Naive thymus-derived CD4-positive, alpha-beta T cell (primary cell): ENCODE data around the gene PFDN1. TPM values are rescaled to one million over a fixed set of nuclear protein-coding genes. Genes with fewer than 3 reads are reported as not detected.

Experiments
- ATAC-seq: fragments of 150-1000 bp; cut with Tn5 transposase; 2 replicates; pipeline ENCODE4 v1.10.0; 2021; ENCODE audit warnings: mild to moderate bottlenecking, moderate library complexity
- CTCF ChIA-PET: fragments of 350-600 bp; sonication (Branson Sonifier 250); formaldehyde crosslinking; loops from one replicate; lab custom pipeline; 2021; ENCODE audit warnings: antibody characterized with exemption; lab: Charles Lee
- POLR2A ChIA-PET: fragments of 350-600 bp; sonication (Branson Sonifier 250); formaldehyde crosslinking; loops from one replicate; lab custom pipeline; 2021; ENCODE audit warnings: antibody characterized with exemption, inconsistent platforms; lab: Charles Lee
- DNase-seq, 9 donors: peaks; one replicate each; pipeline versions ENCODE4 v3.0.0 to v3.0.0-alpha.2; 2020 to 2022; ENCODE audit warnings: mixed read lengths in 1 of 9
- H3K27ac ChIP-seq: one replicate; pipeline ENCODE4 v1.7.0; 2013; ENCODE audit warnings: mild to moderate bottlenecking, low read depth, low read length, moderate library complexity
- H3K27me3 ChIP-seq, 2 donors: one replicate each; pipeline ENCODE4 v1.7.0; 2013; ENCODE audit warnings: low read length in 2 of 2, mild to moderate bottlenecking in 2 of 2, moderate library complexity in 2 of 2; ENCODE audit not compliant: control insufficient read depth in 2 of 2, insufficient read depth in 2 of 2
- H3K36me3 ChIP-seq, 3 experiments: 1 replicate in 2 of 3; 2 replicates in 1 of 3; pipeline ENCODE4 v1.7.0; 2013; ENCODE audit warnings: low read length in 3 of 3, mild to moderate bottlenecking in 3 of 3, moderate library complexity in 1 of 3; ENCODE audit not compliant: insufficient read depth in 3 of 3, control insufficient read depth in 2 of 3
- H3K4me1 ChIP-seq, 2 donors: one replicate each; pipeline ENCODE4 v1.7.0; 2013; ENCODE audit warnings: low read length in 2 of 2, mild to moderate bottlenecking in 2 of 2, moderate library complexity in 1 of 2; ENCODE audit not compliant: control insufficient read depth in 2 of 2, insufficient read depth in 2 of 2
- H3K4me3 ChIP-seq: 2 replicates; pipeline ENCODE4 v1.7.0; 2013; ENCODE audit warnings: mild to moderate bottlenecking, low read length
- H3K9me3 ChIP-seq, 3 experiments: 1 replicate in 2 of 3; 2 replicates in 1 of 3; pipeline ENCODE4 v1.7.0; 2013; ENCODE audit warnings: low read length in 3 of 3; ENCODE audit not compliant: control insufficient read depth in 2 of 3
- H3K27ac Mint-ChIP-seq, 9 donors: one replicate each; pipeline ENCODE4 v1.8.0; 2020 to 2022; ENCODE audit warnings: mixed read lengths in 9 of 9, mild to moderate bottlenecking in 8 of 9, moderate library complexity in 5 of 9, inconsistent platforms in 2 of 9
- H3K27me3 Mint-ChIP-seq, 5 donors: one replicate each; pipeline ENCODE4 v1.8.0; 2021 to 2022; ENCODE audit warnings: mixed read lengths in 5 of 5, mild to moderate bottlenecking in 1 of 5
- H3K36me3 Mint-ChIP-seq, 5 donors: one replicate each; pipeline ENCODE4 v1.8.0; 2020 to 2022; ENCODE audit warnings: mixed read lengths in 5 of 5, mild to moderate bottlenecking in 3 of 5, inconsistent platforms in 1 of 5
- H3K4me1 Mint-ChIP-seq, 7 donors: one replicate each; pipeline ENCODE4 v1.8.0; 2020 to 2022; ENCODE audit warnings: mixed read lengths in 7 of 7, mild to moderate bottlenecking in 3 of 7, inconsistent platforms in 1 of 7
- H3K4me3 Mint-ChIP-seq, 10 donors: one replicate each; pipeline ENCODE4 v1.8.0; 2020 to 2022; ENCODE audit warnings: mild to moderate bottlenecking in 10 of 10, mixed read lengths in 10 of 10, moderate library complexity in 6 of 10, inconsistent platforms in 2 of 10
- H3K9me3 Mint-ChIP-seq, 11 donors: one replicate each; pipeline ENCODE4 v1.8.0; 2020 to 2022; ENCODE audit warnings: mixed read lengths in 11 of 11, mild to moderate bottlenecking in 4 of 11, inconsistent platforms in 1 of 11, moderate library complexity in 1 of 11
- intact Hi-C, 2 donors: fragments of 100-400 bp; cut with micrococcal nuclease; formaldehyde crosslinking; loops; one replicate each; pipeline ENCODE4 v1.15.1; 2023
- polyA plus RNA-seq, 2 donors: library from polyadenylated mRNA; unstranded; fragments of 300-500 nt; fragmentation: Illumina TruSeq; gene quantifications; one replicate each; pipeline ENCODE4 v1.2.3, GENCODE V29; 2021
- total RNA-seq, 6 experiments: library from RNA in 5 of 6; stranded (reverse) in 5 of 6; gene quantifications; 1 replicate in 5 of 6; 2 replicates in 1 of 6; pipeline ENCODE4 v1.2.3 and lab custom pipeline; 2021 to 2026

Gene PFDN1
- total and polyA plus RNA-seq, 7 experiments from 2014 or later, result 24.8 to 139 (median 37.2) TPM

DNA sequence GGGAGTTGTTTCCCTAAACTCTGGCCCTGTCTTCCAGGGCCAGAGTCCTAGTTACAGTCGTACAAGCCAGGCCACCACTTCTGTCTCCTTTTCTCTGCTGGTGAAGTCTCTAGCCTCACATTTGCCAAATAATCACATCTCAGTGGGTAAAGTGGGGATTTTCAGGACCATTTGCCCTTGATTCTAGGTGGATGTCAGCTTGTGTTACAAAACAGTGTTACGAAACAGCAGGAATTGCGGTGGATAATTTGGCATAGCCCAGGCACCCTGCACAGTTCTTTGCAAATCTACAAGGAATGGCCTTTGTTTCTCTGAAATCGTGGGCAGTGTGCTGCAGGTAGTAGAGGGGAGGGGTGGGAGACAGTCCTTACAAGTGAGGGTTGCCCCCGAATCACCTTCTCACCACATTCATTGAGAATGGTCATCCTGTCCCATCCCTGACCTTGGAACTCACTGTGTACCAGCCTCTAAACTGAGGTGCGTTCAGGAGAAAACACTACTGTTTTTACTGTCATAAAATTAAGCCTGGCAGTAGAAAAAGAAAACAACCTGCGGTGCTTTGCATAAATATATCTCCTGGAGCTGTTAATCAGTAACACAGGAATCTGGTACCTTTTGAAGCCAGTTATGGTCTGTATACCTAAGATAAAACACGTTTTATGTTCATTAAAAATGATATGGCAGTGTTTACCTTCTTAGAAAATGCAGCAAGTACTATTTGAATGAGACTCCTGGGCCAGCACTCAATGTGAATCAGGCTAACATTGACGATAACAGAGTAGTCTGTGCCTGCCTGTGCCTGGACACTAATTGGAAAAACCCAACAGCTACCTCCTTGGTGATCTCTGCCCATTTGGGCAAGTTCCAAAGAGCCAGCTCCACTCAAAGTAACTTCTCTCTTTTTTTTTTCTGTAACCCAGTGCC lies 83.6 kb downstream of the PFDN1 start:
- DNase-seq (no peak), ATAC-seq (no peak)
- H3K4me3 Mint-ChIP-seq, result no peak overlapping the region
- Histone ChIP-seq H3K27me3 (no peaks in the 10 kb centered on the region), H3K4me1 (no peaks in the 10 kb centered on the region), H3K27ac (no peak overlapping the region), H3K36me3 (no peaks in the 10 kb centered on the region), H3K9me3 (no peaks in the 10 kb centered on the region), H3K4me3 (no peak overlapping the region)
- intact Hi-C loops, result no loop called here
- peaks cover 0 to 27% (median 0%) of the 10 kb centered on the region in 7 donors for H3K4me1 Mint-ChIP-seq
- no peaks in the 10 kb centered on the region for H3K27me3 Mint-ChIP-seq
- CTCF ChIA-PET, result no interaction called here
- POLR2A ChIA-PET, result no interaction called here
- no peak overlapping the region for H3K27ac Mint-ChIP-seq
- no peaks in the 10 kb centered on the region for H3K9me3 Mint-ChIP-seq
- H3K36me3 Mint-ChIP-seq, result no peaks in the 10 kb centered on the region

DNA sequence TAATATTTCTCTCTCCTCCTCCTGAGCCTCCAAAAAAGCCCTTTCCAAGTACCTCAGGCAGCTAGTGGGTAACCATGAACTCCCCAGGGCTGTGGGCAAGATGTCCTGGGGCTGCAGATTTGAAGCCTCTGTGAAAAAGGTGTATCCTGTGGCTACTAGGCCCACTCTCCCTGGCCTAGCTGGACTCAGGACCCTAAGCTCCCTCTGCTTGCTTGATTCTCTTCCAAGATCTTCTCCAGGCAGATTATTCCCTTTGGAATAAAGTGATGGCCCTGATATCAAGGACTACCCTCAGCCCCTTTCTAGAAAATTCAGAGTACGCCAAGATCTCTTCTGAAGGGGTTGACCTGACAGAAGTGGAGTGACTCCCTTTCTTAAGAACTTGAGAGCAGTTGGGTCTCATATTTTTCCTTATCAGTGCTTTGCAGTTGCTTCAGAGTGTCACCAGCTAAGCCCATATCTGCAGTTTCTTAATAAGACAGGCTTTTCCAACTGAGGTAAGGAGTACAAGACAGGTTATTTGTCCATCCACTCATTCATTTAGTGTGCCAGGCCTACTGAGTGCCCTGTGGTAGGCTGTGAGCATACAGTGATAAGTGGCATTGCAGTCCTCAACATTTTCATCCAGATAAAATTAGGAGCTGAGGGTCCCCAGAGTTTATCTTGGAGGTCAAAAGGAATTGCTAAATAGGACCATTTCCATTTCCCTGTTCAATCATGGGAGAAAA lies 85.4 kb downstream of the PFDN1 start:
- no peaks in the 10 kb centered on the region for H3K9me3 Mint-ChIP-seq
- Histone ChIP-seq H3K4me1 (no peaks in the 10 kb centered on the region), H3K36me3 (no peaks in the 10 kb centered on the region), H3K4me3 (no peak overlapping the region), H3K27me3 (no peaks in the 10 kb centered on the region), H3K9me3 (no peaks in the 10 kb centered on the region), H3K27ac (no peak overlapping the region)
- no peak overlapping the region for H3K27ac Mint-ChIP-seq
- POLR2A ChIA-PET, result no interaction called here
- H3K4me3 Mint-ChIP-seq, result no peak overlapping the region
- intact Hi-C loops, result no loop called here
- no peaks in the 10 kb centered on the region for H3K27me3 Mint-ChIP-seq
- no peaks in the 10 kb centered on the region for H3K36me3 Mint-ChIP-seq
- ATAC-seq (no peak), DNase-seq (no peak)
- CTCF ChIA-PET, result no interaction called here
- H3K4me1 Mint-ChIP-seq, result peaks cover 0 to 28% (median 0%) of the 10 kb centered on the region in 7 donors

DNA sequence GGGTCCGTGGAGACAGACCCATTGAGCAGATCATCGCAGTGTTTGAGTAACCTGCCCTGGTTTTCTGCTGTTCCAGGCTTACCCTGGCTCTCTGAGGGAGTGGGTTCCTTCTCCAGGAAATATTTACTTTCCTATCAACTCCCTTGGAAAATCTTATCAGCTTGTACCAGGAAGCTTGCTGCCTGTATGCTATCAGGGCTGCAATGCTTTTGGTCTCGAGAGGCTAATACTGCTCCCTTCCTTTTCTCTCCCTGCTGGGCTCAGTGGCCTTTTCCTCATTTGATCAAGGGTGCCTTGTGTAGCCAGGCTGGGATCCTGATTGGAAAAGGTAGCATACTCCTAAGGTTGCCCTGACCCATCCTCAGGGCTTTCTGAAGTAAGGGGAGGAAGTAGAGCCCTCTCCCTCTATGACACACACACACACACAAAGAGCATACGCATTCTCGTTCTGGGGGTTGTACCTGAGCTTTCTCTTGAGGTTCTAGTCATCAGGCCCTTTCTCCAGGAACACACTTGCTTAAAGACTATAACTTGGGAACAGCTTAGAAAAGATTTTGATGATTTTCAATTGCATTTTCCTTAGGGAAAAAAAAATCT lies 86.3 kb downstream of the PFDN1 start:
- ATAC-seq, result no peak
- no peaks in the 10 kb centered on the region for H3K36me3 ChIP-seq
- CTCF ChIA-PET, result no interaction called here
- Mint-ChIP-seq H3K36me3 (no peaks in the 10 kb centered on the region), H3K27me3 (no peaks in the 10 kb centered on the region), H3K4me3 (no peak overlapping the region), H3K4me1 (peaks cover 0 to 22% (median 0%) of the 10 kb centered on the region in 7 donors), H3K27ac (no peak overlapping the region), H3K9me3 (no peaks in the 10 kb centered on the region)
- no peaks in the 10 kb centered on the region for H3K4me1 ChIP-seq
- intact Hi-C loops, result no loop called here
- no peak for DNase-seq
- H3K9me3 ChIP-seq, result no peaks in the 10 kb centered on the region
- H3K27me3 ChIP-seq, result no peaks in the 10 kb centered on the region
- H3K4me3 ChIP-seq, result no peak overlapping the region
- POLR2A ChIA-PET, result no interaction called here
- no peak overlapping the region for H3K27ac ChIP-seq

DNA sequence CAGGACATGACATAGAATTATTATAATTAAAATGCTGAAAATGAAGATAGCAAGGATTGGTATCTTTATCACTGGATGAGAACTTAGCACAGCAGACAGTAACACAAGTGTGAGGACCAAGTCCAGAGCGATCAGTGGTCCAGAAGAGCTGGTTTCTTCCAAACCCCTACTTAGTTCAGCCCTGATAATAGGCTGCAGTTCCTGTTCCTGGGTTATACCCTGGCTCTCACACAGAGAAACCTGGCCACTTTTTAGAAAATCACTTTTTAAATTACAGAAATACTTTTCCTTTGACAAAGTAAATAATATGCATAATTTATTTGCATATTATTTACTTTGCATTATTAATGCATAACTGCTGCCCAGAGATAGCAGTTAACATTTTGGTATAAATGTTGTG lies 87.6 kb downstream of the PFDN1 start:
- no peak overlapping the region for H3K4me3 Mint-ChIP-seq
- H3K4me3 ChIP-seq, result no peak overlapping the region
- intact Hi-C loops, result no loop called here
- H3K27me3 Mint-ChIP-seq, result no peaks in the 10 kb centered on the region
- H3K9me3 Mint-ChIP-seq, result no peaks in the 10 kb centered on the region
- H3K36me3 Mint-ChIP-seq, result no peaks in the 10 kb centered on the region
- H3K36me3 ChIP-seq, result no peaks in the 10 kb centered on the region
- DNase-seq (no peak), ATAC-seq (no peak)
- CTCF ChIA-PET, result no interaction called here
- H3K27ac Mint-ChIP-seq, result peak overlapping the region in 1 of 9 donors; percentile 65
- no peak overlapping the region for H3K27ac ChIP-seq
- POLR2A ChIA-PET, result no interaction called here
- H3K4me1 Mint-ChIP-seq, result peaks cover 0 to 14% (median 0%) of the 10 kb centered on the region in 7 donors
- no peaks in the 10 kb centered on the region for H3K4me1 ChIP-seq
- H3K27me3 ChIP-seq, result no peaks in the 10 kb centered on the region
- no peaks in the 10 kb centered on the region for H3K9me3 ChIP-seq

DNA sequence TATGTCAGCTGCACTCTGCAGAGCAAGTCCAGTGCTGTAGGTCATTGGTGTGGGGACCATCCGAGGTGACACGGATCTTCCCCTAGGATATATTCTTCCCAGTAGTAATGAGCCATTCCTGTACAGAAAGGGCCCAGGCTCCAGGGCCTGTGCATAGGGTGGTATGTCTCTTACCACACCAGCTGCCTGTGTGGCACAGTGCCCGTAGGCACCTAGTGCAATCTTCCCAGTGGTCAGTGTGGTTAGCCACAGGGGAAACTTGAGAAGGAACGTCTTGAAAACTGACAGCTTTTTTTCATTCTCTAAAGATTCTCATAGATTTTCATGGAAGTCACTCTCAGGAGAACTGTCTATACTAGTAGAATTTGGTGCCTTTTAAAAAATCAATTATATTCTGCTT lies 88.1 kb downstream of the PFDN1 start:
- ChIA-PET CTCF (interaction anchor here (0.6 to 0.8 kb wide), 2 partner anchors 135 to 144 kb away, joined by 3 read pairs; no protein-coding TSS in a partner anchor), POLR2A (no interaction called here)
- H3K4me3 Mint-ChIP-seq, result no peak overlapping the region
- no peaks in the 10 kb centered on the region for H3K4me1 ChIP-seq
- no peak overlapping the region for H3K27ac ChIP-seq
- no peak for DNase-seq
- intact Hi-C loops, result no loop called here
- no peaks in the 10 kb centered on the region for H3K9me3 ChIP-seq
- no peak overlapping the region for H3K4me3 ChIP-seq
- no peaks in the 10 kb centered on the region for H3K9me3 Mint-ChIP-seq
- no peak overlapping the region for H3K27ac Mint-ChIP-seq
- no peaks in the 10 kb centered on the region for H3K27me3 Mint-ChIP-seq
- peaks cover 0 to 9% (median 0%) of the 10 kb centered on the region in 7 donors for H3K4me1 Mint-ChIP-seq
- peak; percentile 57 for ATAC-seq
- no peaks in the 10 kb centered on the region for H3K27me3 ChIP-seq
- H3K36me3 Mint-ChIP-seq, result no peaks in the 10 kb centered on the region
- no peaks in the 10 kb centered on the region for H3K36me3 ChIP-seq

DNA sequence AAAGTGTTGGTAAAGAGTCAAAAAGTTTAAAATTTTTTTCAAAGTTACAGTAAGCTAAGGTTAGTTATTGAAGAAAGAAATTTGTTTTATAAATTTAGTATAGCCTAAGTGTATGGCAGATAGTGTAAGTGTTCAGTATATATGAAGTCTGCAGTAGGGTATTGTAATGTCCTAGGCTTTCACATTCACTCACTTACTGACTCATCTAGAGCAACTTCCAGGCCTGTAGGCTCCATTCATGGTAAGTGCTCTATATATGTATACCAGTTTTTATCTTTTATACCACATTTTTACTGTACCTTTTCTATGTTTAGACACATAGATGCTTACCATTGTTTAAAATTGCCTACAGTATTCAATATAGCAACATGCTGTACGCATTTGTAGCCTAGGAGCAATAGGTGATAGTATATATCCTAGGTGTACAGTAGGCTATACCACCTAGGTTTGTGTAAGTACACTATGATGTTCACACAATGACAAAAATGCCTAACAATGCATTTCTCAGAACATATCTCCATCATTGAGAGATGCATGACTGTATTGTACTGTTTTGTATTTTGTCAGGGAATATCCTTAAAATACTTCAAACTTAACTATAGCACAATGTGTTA lies 89.4 kb downstream of the PFDN1 start:
- no peak overlapping the region for H3K27ac Mint-ChIP-seq
- Histone ChIP-seq H3K27ac (no peak overlapping the region), H3K9me3 (no peaks in the 10 kb centered on the region), H3K4me1 (no peaks in the 10 kb centered on the region), H3K36me3 (no peaks in the 10 kb centered on the region), H3K27me3 (no peaks in the 10 kb centered on the region), H3K4me3 (no peak overlapping the region)
- H3K4me3 Mint-ChIP-seq, result no peak overlapping the region
- ChIA-PET CTCF (no interaction called here), POLR2A (no interaction called here)
- H3K9me3 Mint-ChIP-seq, result no peaks in the 10 kb centered on the region
- no peaks in the 10 kb centered on the region for H3K27me3 Mint-ChIP-seq
- DNase-seq (no peak), ATAC-seq (no peak)
- peaks cover 0 to 8% (median 0%) of the 10 kb centered on the region in 7 donors for H3K4me1 Mint-ChIP-seq
- intact Hi-C loops, result no loop called here
- no peaks in the 10 kb centered on the region for H3K36me3 Mint-ChIP-seq
